PFSK-1 (cell line): ENCODE data around the gene ARSA.

Experiments used
- POLR2AphosphoS5 ChIP-seq: IDR thresholded peaks from 2 replicates; pipeline ENCODE4 v1.6.1; 2012; ENCODE audit warnings: low read depth, mild to moderate bottlenecking, control low read depth, low read length, moderate library complexity
- SIN3A ChIP-seq: IDR thresholded peaks from 2 replicates; pipeline ENCODE4 v1.6.1; 2012; ENCODE audit warnings: mild to moderate bottlenecking, low read length, moderate library complexity, borderline replicate concordance; ENCODE audit not compliant: insufficient read depth

GRCh38 chr22:50660306-50660705 lies 32.4 kb upstream of the ARSA start:
- no peak for TF ChIP-seq POLR2AphosphoS5
- no peak for TF ChIP-seq SIN3A
